ENCODE measurements around the gene PON3. TPM values are rescaled to one million over a fixed set of nuclear protein-coding genes. Genes with fewer than 3 reads are reported as not detected.
A peak's percentile ranks its signal among the peaks of the same experiment; 100 is the strongest.

Gene PON3
- polyA plus RNA-seq, 2 of the 4 experiments (the other 2 are of a cell fraction) = 48.7 to 142 TPM

GRCh38 chr7:95318501-95319100 lies 77.6 kb downstream of the PON3 start (continued):
- TF ChIP-seq, protein P1, sequence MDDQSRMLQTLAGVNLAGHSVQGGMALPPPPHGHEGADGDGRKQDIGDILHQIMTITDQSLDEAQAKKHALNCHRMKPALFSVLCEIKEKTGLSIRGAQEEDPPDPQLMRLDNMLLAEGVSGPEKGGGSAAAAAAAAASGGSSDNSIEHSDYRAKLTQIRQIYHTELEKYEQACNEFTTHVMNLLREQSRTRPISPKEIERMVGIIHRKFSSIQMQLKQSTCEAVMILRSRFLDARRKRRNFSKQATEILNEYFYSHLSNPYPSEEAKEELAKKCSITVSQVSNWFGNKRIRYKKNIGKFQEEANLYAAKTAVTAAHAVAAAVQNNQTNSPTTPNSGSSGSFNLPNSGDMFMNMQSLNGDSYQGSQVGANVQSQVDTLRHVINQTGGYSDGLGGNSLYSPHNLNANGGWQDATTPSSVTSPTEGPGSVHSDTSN (IDR thresholded peaks at IDR 0.05) = no peak

DNA sequence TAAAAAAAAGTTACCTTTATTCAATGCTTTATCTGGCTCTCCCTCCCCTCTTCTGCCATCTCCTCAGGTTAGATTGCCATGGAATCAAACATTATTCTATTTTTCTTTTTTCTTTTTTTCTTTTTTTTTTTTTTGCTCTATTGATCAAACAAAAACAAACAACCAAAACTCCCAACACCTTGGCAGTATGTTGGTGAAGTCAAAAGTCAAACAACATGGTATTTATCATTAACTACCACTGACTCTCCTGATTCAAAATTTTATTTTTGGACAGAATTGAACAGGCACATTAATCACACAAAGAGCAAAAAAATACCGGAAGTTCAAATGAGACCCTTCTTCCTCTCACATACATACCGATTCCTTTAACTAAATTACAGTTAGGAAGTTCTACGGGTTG lies 78.2 kb downstream of the PON3 start:
- H3K4me2 ChIP-seq = peak overlapping the region; percentile 7; the same call in 2 of the 3 replicates
- FAIRE-seq = no peak
- H3K9me3 ChIP-seq = no peaks in the 10 kb centered on the region
- peaks cover 29% of the 10 kb centered on the region for H3K4me1 ChIP-seq
- CTCF ChIA-PET = no interaction called here
- 80% methylated on average over 3 of the region's 3 CpGs for WGBS (ENCODE audit: missing lambda C conversion rate)
- TF ChIP-seq, protein P2, sequence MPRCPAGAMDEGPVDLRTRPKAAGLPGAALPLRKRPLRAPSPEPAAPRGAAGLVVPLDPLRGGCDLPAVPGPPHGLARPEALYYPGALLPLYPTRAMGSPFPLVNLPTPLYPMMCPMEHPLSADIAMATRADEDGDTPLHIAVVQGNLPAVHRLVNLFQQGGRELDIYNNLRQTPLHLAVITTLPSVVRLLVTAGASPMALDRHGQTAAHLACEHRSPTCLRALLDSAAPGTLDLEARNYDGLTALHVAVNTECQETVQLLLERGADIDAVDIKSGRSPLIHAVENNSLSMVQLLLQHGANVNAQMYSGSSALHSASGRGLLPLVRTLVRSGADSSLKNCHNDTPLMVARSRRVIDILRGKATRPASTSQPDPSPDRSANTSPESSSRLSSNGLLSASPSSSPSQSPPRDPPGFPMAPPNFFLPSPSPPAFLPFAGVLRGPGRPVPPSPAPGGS (IDR thresholded peaks at IDR 0.05) = no peak
- TF ChIP-seq RCOR1 (IDR thresholded peaks at IDR 0.05; ENCODE audit: low read depth, low read length) = no peak
- TF ChIP-seq, protein P3, sequence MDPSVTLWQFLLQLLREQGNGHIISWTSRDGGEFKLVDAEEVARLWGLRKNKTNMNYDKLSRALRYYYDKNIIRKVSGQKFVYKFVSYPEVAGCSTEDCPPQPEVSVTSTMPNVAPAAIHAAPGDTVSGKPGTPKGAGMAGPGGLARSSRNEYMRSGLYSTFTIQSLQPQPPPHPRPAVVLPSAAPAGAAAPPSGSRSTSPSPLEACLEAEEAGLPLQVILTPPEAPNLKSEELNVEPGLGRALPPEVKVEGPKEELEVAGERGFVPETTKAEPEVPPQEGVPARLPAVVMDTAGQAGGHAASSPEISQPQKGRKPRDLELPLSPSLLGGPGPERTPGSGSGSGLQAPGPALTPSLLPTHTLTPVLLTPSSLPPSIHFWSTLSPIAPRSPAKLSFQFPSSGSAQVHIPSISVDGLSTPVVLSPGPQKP (IDR thresholded peaks at IDR 0.05; ENCODE audit: low read depth, low read length) = no peak
- TF ChIP-seq HMGXB4 (CRISPR knock-in tag; IDR thresholded peaks at IDR 0.05; ENCODE audit: borderline replicate concordance) = no peak
- TF ChIP-seq ZFP36 (IDR thresholded peaks at IDR 0.05; ENCODE audit: borderline replicate concordance, partially characterized antibody) = no peak
- no peak for TF ChIP-seq MAZ (IDR thresholded peaks at IDR 0.05; ENCODE audit: borderline replicate concordance, low read depth, low read length)
- TF ChIP-seq PHF8 (IDR thresholded peaks at IDR 0.05; ENCODE audit: borderline replicate concordance, low read depth) = no peak
- no peak for TF ChIP-seq CBX8 (IDR thresholded peaks at IDR 0.05)
- no peak for TF ChIP-seq HOXA7 (CRISPR knock-in tag; IDR thresholded peaks at IDR 0.05)
- TF ChIP-seq HDAC2 (IDR thresholded peaks at IDR 0.05) = no peak
- no peak for TF ChIP-seq KDM5A (IDR thresholded peaks at IDR 0.05)
- TF ChIP-seq POLR2A (IDR thresholded peaks at IDR 0.05; ENCODE audit: low read length) = no peak
- TF ChIP-seq HOXB5 (CRISPR knock-in tag; IDR thresholded peaks at IDR 0.05) = no peak
- no peak for TF ChIP-seq ZSCAN20 (CRISPR knock-in tag; IDR thresholded peaks at IDR 0.05)
- TF ChIP-seq NFE2L2 (conservative IDR thresholded peaks at IDR 0.05; ENCODE audit: low read length) = no peak
- TF ChIP-seq ATOH8 (CRISPR knock-in tag; IDR thresholded peaks at IDR 0.05; ENCODE audit: low read depth) = no peak
- TF ChIP-seq KDM1A (IDR thresholded peaks at IDR 0.05; ENCODE audit: low read depth) = no peak
- TF ChIP-seq GATA3 (IDR thresholded peaks at IDR 0.05; ENCODE audit: borderline replicate concordance) = no peak
- TF ChIP-seq ZNF302 (CRISPR knock-in tag; IDR thresholded peaks at IDR 0.05) = no peak
- ATAC-seq = no peak
- H3K27ac ChIP-seq = peak overlapping the region; percentile 25 to 59; a peak in 4 of 6 replicates
- H3K4me3 ChIP-seq = no peak overlapping the region
- DNase-seq (ENCODE audit: low read depth in 1 of 2, low spot score in 1 of 2) = no peak
- POLR2A ChIA-PET = interaction anchor here (0.7 kb wide), 1 partner anchor 523 kb away, joined by 9 read pairs; no protein-coding TSS in a partner anchor

Measured in A549 (cell line).